ENCODE data around the gene MTHFSD. TPM values are rescaled to one million over a fixed set of nuclear protein-coding genes. Genes with fewer than 3 reads are reported as not detected.

Gene MTHFSD
- total RNA-seq, 6 donors from 2014 or later = 13.8 to 39.8 (median 22.0) TPM

- TF ChIP-seq POLR2A (IDR thresholded peaks at IDR 0.05) = no peak
- TF ChIP-seq CTCF (IDR thresholded peaks at IDR 0.05) = no peak
- TF ChIP-seq POLR2AphosphoS5 (IDR thresholded peaks at IDR 0.05) = no peak
- TF ChIP-seq EP300 (IDR thresholded peaks at IDR 0.05) = no peak
- 87 to 89% methylated on average over 31 of the region's 31 CpGs for WGBS, 2 donors
- DNase-seq = peak in 1 of 2 donors; percentile 72
Measured at GRCh38 chr16:86530251-86531190, 24.5 kb downstream of the MTHFSD start.

GRCh38 chr16:86529160-86529559 is 25.9 kb downstream of the MTHFSD start:
- Histone ChIP-seq H3K27ac (no peak overlapping the region), H3K36me3 (peaks cover 0 to 38% (median 13%) of the 10 kb centered on the region in 4 donors), H3K4me3 (no peak overlapping the region), H3K27me3 (no peaks in the 10 kb centered on the region), H3K9me3 (no peaks in the 10 kb centered on the region), H3K4me1 (no peaks in the 10 kb centered on the region)
- WGBS, 2 donors = 87 to 91% methylated on average over 7 to 8 of the region's 8 CpGs
- no peak for ATAC-seq (ENCODE audit: low FRiP score in 2 of 2)
- TF ChIP-seq EP300 (IDR thresholded peaks at IDR 0.05) = no peak
- TF ChIP-seq CTCF (IDR thresholded peaks at IDR 0.05) = no peak
- no peak for TF ChIP-seq POLR2AphosphoS5 (IDR thresholded peaks at IDR 0.05)
- no peak for TF ChIP-seq POLR2A (IDR thresholded peaks at IDR 0.05)
- no peak for DNase-seq

More at GRCh38 chr16:86530251-86531190, 24.5 kb downstream of the MTHFSD start:
- no peak for ATAC-seq (ENCODE audit: low FRiP score in 2 of 2)
- Histone ChIP-seq H3K27ac (no peak overlapping the region), H3K4me1 (no peaks in the 10 kb centered on the region), H3K9me3 (no peaks in the 10 kb centered on the region), H3K4me3 (no peak overlapping the region), H3K36me3 (peaks cover 0 to 39% (median 13%) of the 10 kb centered on the region in 4 donors), H3K27me3 (no peaks in the 10 kb centered on the region)

GRCh38 chr16:86528061-86528929 is 26.7 kb downstream of the MTHFSD start:
- 92 to 93% methylated on average over 26 to 38 of the region's 38 CpGs for WGBS, 2 donors
- H3K4me1 ChIP-seq = no peaks in the 10 kb centered on the region
- TF ChIP-seq POLR2AphosphoS5 (IDR thresholded peaks at IDR 0.05) (no peak), POLR2A (IDR thresholded peaks at IDR 0.05) (no peak), CTCF (IDR thresholded peaks at IDR 0.05) (no peak), EP300 (IDR thresholded peaks at IDR 0.05) (no peak)
- peak in 1 of 2 donors; percentile 67 for DNase-seq
- H3K4me3 ChIP-seq = no peak overlapping the region
- H3K27ac ChIP-seq = no peak overlapping the region
- H3K27me3 ChIP-seq = no peaks in the 10 kb centered on the region
- no peaks in the 10 kb centered on the region for H3K9me3 ChIP-seq
- H3K36me3 ChIP-seq = peaks cover 0 to 30% (median 13%) of the 10 kb centered on the region in 4 donors
- no peak for ATAC-seq (ENCODE audit: low FRiP score in 2 of 2)

GRCh38 chr16:86527366-86527765 is 27.7 kb downstream of the MTHFSD start:
- no peak for TF ChIP-seq CTCF (IDR thresholded peaks at IDR 0.05)
- no peak for TF ChIP-seq POLR2A (IDR thresholded peaks at IDR 0.05)
- DNase-seq (no peak), ATAC-seq (ENCODE audit: low FRiP score in 2 of 2) (no peak)
- H3K9me3 ChIP-seq = no peaks in the 10 kb centered on the region
- 89 to 93% methylated on average over 15 of the region's 15 CpGs for WGBS, 2 donors
- no peaks in the 10 kb centered on the region for H3K4me1 ChIP-seq
- no peak overlapping the region for H3K27ac ChIP-seq
- H3K27me3 ChIP-seq = no peaks in the 10 kb centered on the region
- peaks cover 0 to 20% (median 10%) of the 10 kb centered on the region in 4 donors for H3K36me3 ChIP-seq
- H3K4me3 ChIP-seq = no peak overlapping the region
